Coronary artery (tissue), 2 donors: Measurements from ENCODE around the gene PKD2.

Experiments
- DNase-seq: peaks from one replicate; pipeline ENCODE4 v3.0.0-alpha.2; 2017; ENCODE audit warnings: low spot score
- H3K27ac ChIP-seq, 2 donors: fragments of 200-600 bp; sonication (generic); one replicate each; pipeline ENCODE4 v1.5.1; 2016 to 2019
- H3K4me3 ChIP-seq: fragments of 200-600 bp; sonication (generic); 2 replicates; pipeline ENCODE4 v1.5.1; 2016; ENCODE audit warnings: mild to moderate bottlenecking, moderate library complexity
- TF ChIP-seq, protein P1 (sequence below): fragments of 200-600 bp; sonication (generic); IDR thresholded peaks from one replicate; pipeline ENCODE4 v1.5.1; 2019; ENCODE audit warnings: antibody characterized with exemption

Gene PKD2

DNA sequence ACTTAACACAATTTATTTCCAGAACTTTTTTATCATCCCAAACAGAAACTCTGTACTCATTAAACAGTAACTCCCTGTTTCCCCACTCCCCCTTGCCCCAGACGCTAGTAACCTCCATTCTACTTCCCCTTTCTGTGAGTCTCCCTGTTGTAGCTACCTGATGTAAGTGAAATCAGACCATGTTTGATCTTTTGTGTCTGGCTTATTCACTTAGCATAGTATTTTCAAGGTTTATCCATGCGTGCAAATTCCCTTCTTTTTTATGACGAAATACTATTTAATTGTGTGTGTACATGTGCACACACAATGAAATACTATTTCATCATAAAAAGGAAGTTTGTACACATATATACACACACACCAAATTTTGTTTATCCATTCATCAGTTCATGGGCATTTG lies 5.2 kb downstream of the PKD2 start:
- Histone ChIP-seq H3K27ac (peak overlapping the region; percentile 78 to 99), H3K4me3 (peak overlapping the region; percentile 6)
- TF ChIP-seq, protein P1, sequence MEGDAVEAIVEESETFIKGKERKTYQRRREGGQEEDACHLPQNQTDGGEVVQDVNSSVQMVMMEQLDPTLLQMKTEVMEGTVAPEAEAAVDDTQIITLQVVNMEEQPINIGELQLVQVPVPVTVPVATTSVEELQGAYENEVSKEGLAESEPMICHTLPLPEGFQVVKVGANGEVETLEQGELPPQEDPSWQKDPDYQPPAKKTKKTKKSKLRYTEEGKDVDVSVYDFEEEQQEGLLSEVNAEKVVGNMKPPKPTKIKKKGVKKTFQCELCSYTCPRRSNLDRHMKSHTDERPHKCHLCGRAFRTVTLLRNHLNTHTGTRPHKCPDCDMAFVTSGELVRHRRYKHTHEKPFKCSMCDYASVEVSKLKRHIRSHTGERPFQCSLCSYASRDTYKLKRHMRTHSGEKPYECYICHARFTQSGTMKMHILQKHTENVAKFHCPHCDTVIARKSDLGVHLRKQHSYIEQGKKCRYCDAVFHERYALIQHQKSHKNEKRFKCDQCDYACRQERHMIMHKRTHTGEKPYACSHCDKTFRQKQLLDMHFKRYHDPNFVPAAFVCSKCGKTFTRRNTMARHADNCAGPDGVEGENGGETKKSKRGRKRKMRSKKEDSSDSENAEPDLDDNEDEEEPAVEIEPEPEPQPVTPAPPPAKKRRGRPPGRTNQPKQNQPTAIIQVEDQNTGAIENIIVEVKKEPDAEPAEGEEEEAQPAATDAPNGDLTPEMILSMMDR = no peak
- no peak for DNase-seq

DNA sequence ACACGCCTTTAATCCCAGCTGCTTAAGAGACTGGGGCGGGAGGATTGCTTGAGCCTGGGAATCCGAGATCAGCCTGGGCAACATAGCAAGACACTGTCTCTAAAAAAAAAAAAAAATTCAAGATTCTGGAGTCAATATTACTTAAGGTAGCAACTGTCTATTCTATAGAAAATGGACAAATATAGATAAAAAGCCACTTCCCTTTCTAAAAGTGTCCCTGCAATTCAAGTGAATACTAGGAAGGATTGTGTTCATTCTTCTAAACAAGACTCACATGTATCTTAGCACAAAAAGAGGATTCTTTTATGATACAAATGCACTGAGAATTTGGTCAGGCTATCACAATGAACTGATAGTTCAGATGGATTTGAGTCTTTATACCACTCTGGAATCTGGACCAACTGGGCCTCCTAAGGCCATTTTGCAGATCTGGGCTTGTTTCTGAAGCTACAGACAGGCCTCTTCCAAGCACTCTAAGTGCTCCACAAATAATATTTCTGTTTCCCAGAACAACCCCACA lies 7.0 kb downstream of the PKD2 start:
- DNase-seq = no peak
- Histone ChIP-seq H3K4me3 (no peak overlapping the region), H3K27ac (peak overlapping the region; percentile 85 to 99)
- TF ChIP-seq, protein P1 = no peak

DNA sequence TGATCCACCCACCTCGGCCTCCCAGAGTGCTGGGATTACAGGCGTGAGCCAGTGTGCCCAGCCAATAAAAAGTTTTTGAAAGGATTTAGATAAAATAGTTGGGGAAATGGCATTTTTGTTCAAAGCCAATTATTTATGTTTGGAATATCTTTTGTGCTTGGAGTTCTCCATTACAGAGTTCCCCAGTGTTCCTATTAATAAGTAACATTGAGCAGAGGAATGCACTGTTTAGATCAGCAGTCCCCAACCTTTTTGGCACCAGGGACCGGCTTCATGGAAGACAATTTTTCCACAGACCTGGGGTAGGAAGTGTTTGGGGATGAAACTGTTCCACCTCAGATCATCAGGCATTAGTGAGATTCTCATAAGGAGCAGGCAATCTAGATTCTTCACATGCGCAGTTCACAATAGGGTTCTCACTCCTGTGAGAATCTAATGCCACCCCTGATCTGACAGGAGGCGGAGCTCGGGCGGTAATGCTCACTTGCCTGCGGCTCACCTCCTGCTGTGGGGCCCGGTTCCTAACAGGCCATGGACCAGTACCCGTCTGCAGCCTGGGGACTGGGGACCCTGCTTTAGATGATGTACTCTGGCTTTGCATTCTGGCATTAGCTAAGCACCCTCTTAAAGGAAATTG lies 8.3 kb downstream of the PKD2 start:
- Histone ChIP-seq H3K4me3 (no peak overlapping the region), H3K27ac (peak overlapping the region; percentile 85)
- DNase-seq = no peak
- TF ChIP-seq, protein P1 = no peak

DNA sequence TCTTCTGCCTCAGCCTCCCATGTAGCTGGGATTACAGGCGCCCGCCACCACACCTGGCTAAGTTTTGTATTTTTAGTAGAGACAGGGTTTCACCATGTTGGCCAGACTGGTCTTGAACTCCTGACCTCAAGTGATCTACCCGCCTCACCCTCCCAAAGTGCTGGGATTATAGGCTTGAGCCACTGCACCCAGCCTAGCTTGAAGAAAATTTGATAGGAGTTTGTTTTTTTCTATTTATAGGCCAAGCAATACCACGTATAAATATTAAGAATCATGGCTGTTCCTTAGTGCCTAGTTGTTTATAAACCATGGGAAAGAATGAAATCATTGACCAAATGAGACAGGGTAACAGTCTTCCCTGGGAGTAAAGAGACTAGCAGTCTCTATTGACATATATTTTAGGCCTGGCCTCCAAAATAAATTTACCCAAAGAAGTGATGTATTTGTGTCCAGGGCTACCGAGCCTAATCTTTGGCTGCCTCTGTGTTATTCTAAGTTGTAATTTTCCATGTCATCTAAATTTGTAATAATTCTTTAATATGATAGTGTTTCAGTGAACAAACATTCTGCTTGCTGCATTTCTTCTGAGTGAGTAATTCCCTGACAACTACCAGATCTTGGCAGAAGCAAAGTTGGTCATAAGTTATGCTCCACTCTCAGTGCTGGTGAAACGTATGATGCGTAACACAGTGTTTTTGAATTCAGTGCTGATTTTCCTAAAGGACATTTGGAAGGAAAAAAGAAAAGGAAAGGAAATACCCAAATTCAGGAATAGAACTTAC lies 10.3 kb downstream of the PKD2 start:
- H3K4me3 ChIP-seq = peak overlapping the region; percentile 44
- peak overlapping the region; percentile 85 to 96 for H3K27ac ChIP-seq

DNA sequence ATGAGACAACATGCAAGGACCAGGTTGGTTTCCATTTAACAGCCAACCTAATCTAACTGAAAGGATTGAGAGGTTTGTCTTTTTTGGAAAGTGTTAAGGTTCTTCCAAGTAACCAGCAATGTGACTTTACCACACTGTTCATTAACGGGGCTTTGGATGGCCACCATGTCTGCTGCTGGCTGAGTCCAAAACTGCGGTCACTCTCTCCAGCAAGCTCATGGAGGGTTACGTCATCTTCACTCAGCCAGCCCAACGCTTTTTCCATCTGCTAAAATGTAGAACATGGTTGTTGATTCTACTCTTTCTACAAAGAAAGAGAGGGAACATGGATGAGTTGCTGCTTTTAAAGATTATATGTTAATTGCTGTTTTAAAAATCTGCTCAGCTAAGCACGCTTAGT lies 11.0 kb downstream of the PKD2 start:
- peak overlapping the region; percentile 85 to 96 for H3K27ac ChIP-seq
- peak; percentile 80 for DNase-seq
- H3K4me3 ChIP-seq = peak overlapping the region; percentile 44
- TF ChIP-seq, protein P1 = no peak

More for the DNA sequence above, 10.3 kb downstream of the PKD2 start:
- TF ChIP-seq, protein P1 = no peak
- no peak for DNase-seq

DNA sequence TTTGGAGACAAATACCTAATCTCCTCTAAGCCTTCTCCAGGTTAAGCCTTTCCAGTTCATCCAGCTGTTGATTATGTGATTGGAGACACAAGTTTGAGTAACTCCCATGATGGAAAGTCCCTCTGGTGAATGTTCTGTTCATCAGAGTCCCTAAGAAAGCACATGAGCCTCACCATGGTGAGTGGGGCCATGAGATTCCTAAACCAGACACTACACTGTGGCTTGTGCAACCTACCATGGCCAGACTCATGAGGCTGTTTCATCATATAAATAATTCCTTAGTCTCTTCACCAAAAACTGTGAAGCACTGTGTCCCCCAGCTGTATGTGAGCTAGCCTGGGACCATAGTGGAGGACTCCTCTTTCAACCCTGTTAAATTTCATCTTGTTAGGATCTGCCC lies 14.4 kb downstream of the PKD2 start:
- peak overlapping the region in 1 of 2 donors; percentile 51 for H3K27ac ChIP-seq
- TF ChIP-seq, protein P1 = no peak
- H3K4me3 ChIP-seq = no peak overlapping the region
- no peak for DNase-seq
